HG03575 (cell line): Measurements from ENCODE around the gene NPAS3.

Experiments used
- ATAC-seq: cut with Tn5 transposase; IDR thresholded peaks from one replicate; pipeline ENCODE4 v1.9.1; 2021; ENCODE audit not compliant: unreplicated experiment, insufficient number of reproducible peaks, low FRiP score; ENCODE audit errors: extremely low read depth

Gene NPAS3

DNA sequence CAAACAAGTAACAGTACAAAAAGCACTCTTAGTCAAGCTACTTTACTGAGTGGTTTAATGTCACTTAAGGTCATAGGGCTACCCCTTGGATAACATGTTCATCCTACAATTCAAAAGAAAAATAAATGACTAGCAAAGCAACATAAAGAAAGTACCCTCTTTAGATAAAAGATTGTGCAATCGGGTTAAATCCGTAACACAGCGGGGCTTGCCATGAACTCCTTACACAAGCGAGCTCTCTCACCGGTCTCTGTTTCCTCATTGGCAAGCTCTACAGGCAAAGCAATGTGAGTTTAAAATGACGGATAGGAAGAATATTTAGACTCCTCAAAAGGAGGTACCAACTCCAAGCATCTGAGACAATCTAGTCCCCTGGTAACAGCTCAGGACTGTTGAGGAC, 871.6 kb downstream of the NPAS3 start:
- no peak for ATAC-seq

DNA sequence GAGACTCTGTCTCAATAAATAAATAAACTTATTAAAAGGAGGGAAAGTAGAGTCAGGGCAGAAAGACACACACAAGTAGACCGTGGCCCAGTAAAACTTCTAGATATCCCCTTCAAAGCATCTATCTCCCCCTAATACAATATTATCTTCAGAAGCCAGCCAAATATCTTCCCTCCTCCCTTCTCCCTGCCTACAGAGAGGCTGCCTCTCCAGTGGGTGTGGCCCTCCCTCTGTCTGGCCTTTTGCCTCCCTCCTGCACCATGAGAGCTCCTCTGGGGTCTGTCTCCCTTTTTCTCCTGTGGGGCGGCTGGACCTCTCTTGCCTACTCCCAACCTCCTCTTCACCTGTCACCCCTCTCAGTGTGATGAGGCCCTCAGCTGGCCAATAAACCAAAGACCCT, 873.0 kb downstream of the NPAS3 start:
- no peak for ATAC-seq

DNA sequence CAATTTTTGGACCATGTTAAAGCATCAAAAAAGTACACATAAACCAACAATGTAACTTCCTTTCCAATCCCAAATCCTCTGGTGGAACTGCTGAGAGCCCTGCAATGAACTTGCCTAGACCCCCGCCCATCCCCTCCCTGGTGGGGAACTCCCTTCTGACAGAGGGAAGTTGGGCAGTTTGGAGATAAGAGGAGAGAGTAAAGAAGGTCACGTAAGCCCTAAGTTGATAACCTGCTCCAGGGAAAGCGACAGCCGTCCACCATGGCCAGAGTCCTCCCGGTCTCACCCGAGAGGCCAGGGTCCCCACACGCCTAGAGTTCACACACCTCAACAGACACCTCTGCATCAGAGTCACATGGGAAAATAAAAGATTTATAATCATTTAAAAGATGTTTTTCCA, 873.5 kb downstream of the NPAS3 start:
- no peak for ATAC-seq

DNA sequence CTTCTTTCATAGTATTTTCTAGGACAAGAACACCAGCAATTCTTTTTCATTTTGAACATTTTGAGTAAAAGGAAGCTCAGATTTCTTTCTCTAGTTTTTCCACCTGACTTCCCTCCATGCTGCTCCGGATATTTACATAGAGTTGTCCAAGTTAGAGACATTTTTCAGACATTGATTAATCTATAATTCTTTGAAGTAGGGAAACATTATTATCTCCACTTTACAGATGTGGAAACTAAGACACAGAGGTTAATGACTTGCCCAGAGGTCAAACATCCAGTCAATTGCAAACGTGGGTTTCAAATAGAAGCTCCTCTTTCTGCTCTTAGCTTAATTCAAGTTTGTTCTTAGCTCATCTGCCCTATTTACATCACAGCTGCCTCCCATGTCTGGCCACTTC, 873.9 kb downstream of the NPAS3 start:
- no peak for ATAC-seq

DNA sequence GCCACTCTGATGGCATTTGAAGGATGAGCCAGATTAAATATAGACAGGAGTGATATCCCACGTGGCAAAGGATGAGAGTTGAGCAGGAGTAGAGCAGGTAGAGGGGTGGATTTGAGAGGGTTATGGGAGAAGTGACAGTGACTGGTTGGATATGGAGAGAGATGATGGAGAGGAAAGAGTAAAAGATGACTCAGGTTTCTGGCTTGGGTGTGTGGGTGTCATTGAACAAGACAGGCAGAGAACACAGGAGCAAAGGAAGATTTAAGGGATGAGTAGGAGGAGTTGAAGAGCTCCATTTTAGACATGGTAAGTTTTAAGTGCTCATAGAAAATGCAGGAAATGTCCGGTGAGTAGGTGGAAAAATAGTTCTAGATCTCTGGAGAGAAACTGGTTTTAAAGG, 875.3 kb downstream of the NPAS3 start:
- no peak for ATAC-seq

DNA sequence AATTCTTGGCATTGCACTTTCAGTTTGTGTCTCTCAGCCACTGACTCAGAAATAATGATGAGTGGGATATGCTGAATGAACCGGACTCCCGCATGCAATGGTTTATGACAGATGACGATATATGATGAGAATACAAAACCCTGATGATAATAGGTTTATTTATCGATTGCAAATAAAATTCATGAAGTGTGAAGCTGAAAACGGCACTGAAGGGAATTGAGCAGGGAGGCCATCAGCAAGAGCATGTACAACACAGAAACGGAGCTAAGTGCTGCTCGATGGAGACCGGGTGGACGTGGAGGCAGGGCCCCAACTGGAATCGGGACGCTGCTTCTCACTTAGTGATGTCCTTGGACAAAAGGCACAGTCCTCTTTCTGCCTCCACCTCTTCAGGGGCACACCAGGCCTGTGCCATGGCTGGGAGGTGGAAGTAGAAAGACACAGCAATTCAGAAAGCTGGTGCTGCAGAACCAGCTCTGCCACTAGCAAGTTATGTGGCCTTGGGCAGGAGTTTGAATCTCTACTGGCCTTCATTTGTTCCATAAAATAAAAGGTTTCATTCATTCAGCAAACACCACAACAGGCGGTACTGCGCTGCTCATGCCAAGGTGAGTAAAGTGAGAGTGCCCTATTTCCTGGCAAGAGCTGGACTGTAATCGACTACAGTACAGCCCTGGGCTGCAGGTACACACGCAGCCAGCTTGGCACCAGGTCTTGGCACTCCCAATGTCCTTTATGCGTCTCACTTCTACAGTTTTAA, 895.2 kb downstream of the NPAS3 start:
- ATAC-seq: no peak

DNA sequence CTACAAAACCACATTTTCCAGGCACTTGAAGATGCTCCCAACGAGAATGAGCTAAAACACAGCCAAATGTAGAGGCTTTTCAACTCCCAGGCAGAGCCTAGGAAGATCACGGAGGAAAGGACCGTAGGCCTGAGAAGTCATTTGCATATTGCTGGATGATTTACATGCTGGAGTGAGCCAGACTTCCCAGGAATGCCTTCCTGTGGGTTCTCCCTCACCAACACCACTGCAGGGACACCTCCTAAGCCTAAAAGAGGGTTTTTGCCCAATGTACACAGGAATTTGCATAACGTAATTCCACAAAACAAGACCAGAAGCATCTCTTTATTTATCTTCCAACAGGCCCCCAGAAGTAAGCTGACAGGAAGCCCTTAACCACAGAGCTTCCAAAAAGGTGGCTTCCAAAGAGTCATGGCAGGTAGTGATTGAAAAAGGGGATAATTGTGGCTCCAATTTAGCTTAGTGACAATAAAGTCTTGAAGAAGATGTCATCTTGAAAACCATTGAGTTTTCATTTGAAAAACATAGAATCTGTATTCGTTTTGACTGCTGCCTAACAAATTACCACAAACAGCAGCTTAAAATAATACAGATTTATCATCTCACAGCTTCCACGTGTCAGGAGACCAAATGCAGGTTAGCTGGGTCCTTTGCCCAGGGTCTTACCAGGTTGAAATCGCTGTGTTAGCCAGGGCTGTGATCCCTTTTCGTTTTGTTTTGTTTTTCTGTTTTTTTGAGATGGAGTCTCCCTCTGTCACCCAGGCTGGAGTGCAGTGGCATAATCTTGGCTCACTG, 896.0 kb downstream of the NPAS3 start:
- ATAC-seq: no peak

DNA sequence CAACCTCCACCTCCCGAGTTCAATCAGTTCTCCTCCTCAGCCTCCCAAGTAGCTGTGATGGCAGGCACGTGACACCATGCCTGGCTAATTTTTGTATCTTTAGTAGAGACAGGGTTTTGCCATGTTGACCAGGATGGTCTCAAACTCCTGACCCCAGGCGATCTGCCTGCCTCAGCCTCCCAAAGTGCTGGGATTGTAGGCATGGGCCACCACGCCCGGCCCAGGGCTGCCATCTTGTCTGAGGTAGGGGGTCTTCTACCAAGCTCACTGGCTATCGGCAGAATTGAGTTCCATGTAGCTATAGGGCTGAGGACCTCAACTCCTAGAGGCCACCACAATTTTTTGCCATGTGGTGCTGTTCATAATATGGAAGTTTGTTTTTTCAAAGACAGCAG, 896.6 kb downstream of the NPAS3 start:
- no peak for ATAC-seq

DNA sequence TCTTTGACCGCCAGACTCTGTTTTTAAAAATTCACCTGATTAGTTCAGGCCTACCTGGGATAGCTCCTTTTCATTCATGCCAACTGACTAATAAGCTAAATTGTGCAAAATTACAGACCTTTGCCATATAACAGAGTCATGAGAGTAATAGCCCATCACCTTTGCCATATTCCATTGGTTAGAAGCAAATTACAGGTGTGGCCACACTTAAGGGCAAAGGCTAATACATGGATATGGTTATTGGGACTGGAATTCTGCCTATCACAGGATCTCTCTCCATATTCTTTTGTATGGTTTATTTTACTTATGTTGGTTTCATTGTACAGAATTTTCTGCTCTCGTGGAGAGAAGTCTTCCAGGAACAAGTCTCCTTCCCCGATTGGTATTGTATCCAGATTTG, 897.0 kb downstream of the NPAS3 start:
- ATAC-seq: no peak

DNA sequence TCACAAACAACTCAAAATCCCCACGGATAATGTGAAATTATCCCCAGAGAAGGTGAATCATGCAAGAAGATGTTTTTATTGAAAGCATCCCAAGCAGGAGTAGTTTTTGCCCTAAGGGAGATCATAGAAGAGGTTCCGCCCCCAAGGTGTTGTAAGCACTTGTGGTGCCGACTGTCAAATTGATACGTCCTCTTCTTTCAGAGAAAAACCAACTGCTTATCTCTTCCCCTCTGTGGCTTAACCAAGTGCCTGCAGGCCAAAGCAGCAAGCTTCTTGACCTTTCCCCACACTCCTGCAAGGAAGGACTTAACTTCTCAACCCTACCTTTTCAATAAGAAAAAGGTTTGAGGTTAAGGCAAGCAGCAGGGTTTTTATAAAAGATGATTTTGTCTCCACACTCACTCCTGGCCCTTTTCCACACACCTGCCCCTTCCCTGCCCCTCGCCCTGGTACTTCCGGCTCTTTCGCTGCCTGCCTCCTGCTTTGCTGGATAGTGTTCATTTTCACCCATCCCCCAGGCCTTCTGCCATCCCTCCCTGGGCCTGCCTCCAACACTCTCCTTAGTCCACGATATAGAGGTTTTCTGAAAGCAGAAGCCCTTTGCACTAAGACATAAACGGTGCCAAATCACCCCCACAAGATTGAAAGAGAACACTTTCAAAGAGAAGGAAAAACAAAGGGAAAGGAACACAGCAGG, 897.7 kb downstream of the NPAS3 start:
- no peak for ATAC-seq

DNA sequence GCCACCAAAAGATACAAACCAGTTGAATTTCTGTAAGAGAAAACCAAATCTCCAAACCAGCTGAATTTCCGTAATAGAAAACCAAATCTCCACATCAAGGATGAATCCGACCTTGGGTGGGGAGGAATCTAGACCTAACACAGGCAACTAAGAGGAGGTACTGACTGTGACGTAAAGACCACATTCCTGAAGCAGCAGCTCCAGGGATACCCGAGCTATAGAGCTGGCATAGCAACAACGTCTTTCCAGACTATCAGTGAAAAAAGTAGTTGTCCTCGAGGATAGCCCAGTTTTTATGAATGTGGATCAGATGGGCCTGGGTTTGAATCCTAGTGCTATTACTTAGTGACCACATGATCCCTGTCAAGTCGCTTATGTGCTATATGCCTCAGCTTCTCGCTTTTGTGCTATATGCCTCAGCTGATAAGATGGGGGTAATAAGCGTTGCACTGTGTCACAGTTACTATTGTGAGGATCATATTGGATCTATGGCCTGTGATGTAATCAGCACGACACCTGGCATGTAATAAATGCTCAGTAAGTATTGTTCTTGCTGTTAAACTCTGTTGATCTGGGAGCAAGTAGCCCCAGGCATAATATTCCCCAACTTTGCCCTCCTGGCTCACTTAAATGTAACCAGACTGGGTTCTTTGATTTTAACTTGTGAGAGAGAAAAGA, 898.4 kb downstream of the NPAS3 start:
- no peak for ATAC-seq

DNA sequence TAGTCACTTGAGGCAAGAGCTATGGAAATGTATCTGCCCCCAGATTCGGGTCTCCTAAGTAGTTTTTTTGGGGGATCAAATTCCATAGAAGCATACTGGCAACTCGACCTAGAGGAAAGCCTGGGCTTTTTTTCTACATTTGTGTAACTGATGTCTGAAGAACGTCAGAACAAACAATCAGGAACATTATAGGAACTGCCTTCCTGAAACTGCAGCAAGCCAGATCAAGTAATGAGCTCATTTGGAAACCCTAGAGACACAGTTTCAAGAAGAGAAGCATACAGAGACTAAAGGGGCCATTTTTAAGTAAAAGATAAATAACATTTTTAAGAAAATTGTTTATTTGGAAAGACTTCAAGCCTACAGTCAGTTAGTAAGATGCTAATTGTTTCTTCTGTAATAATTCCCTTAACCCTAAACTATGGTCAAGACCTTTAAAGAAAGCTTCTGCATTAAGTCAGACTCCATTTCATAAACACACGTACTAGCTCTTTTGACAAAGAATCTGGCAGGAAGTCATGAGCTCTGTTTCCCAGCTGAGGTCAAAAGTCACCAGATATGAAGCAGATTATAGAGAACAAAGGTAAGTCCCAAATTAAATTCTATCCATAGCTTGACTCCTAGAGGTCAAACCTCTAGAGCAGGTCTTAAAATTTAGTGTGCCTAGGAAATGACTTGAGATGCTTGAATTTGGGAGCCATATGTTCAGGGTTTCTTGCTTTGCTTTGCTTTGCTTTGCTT, 899.4 kb downstream of the NPAS3 start:
- no peak for ATAC-seq

DNA sequence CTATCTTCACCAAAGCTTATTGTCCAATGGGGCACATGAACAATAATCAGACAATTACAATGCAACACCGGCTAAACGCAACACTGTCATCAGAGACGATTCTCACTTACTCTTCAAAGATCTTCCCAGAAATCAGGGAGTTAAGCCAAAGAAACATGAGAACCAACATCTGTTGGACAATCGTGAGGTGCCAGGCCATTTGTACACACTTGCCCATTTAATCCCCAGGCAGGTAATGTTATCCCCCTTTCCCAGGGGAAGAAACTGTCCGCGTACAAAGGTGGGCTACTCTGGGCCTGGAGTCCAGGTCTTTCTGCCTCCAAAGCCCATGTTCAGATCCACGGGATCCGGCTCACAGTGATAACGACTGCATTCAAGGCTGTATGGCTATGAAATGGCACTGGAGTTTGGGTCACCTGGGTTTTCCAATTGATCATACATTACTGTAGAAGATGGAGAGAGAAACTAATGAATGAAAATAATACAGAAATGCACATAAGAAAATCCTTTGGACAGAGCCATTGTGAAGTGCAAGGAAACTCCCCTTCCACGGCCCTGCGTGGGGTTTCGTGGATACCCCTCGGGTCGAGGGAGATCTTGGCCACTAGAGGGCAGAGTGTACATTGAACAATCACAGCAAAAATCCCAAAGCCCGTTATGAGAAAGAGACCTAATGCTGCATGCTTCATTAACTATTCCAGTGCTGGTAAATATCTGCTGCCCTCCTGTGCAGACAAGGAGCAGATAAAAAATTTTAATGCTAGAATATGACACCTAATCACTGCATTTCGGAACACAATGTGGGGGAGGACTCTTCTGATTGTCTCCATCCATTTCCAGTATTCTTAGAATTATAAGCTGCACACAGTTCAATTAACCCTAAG, 900.8 kb downstream of the NPAS3 start:
- ATAC-seq: no peak

DNA sequence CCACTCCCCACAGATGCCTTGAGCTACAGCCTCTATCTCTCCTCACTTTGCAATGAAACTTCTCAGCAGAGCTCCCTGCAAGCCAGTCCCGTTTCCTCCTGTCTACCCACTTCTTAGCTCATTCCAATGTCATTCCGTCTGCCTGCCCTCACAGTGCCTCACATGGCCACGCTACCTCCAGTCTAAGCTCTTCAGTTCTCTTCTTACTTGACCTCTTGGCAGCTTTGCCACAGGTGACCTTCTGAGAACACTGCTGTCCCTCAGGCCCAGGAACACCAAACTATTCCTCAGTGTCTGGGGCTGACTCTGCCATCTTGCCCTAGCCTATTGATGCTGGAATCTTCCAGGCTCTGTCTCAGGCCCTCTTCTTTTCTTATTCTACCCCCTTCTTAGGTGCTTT, 902.1 kb downstream of the NPAS3 start:
- ATAC-seq: no peak

DNA sequence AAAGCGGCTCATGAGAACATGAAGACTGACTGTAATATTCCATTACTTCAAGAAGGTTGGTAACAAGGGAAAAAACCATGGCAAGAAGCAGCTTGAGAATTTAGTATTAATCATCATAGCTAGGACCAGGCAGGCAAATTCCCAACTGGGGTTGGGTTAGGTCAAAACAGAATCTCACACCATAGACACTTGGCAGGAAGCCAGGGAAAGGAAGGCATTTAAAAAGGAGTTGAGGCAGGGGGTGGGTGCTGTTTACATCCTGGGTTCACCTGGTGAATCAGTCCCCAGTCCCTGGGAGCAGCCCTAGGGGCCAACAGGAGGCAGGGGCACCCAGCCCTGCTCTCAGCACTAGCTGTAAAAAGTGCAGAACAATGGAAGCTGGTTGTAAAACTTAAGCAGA, 903.6 kb downstream of the NPAS3 start:
- no peak for ATAC-seq

DNA sequence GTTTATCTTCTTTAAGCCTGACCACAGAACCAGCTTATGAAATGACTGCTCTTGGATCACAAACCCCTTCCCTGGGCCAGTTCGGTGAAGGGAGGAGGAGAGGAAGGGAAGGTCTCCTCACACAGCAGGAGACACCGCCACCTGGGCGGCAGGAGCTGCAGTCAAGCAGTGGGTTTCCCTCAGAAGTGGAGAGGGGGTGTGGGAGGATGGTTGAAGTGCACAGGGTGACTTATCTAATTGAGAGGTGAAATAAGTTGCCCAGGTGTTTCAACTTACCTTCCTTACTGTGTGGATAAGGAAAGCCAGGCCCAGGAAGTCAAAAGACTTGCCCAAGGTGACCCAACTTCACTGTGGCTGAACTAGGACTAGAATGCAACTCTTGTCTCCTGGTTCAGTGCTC, 905.4 kb downstream of the NPAS3 start:
- no peak for ATAC-seq

DNA sequence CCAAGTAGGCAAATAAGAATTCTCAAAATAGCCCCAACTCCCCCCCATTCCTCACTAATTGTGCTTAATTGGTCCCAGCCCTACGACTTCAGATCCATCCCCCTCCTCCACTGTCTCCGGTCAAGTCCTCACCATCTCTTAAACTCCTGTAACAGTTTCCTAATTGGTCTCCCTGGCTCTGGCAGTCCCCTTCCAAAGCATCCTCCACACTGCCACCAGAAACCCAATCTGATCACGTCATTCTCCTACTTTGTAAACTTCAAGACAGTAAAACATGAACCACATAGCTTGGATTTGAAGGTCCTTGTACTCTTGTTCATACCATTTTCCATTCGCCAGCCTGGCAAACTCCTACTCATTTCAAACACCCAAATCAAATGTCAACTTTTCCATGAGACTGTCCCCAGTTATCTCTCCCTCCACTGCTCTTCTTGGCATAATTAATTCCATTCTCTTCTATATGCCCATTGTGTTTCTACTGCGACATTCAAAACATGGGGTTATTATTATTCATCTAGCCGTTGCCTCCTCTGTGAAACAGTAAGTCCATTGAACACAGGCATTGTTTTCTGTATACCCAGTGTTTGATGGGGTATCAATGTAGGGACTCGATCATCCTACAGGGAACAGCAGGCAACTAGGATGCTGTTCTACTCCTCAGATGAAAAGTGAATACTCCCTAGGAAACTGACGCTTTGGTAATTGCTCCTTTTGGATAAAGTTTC, 907.6 kb downstream of the NPAS3 start:
- ATAC-seq: no peak
